Breast epithelium (tissue), 4 donors: ENCODE measurements around the gene NSMF. TPM values are rescaled to one million over a fixed set of nuclear protein-coding genes. Genes with fewer than 3 reads are reported as not detected.

Experiments used
- DNase-seq, 2 donors: peaks; one replicate each; pipeline ENCODE4 v3.0.0-alpha.2; 2019; ENCODE audit warnings: low spot score in 2 of 2
- H3K27ac ChIP-seq, 2 donors: fragments of 200-600 bp; sonication (generic) in 1 of 2; one replicate each; pipeline ENCODE4 v1.5.1; 2016 to 2019; ENCODE audit warnings: mild to moderate bottlenecking in 1 of 2
- H3K27me3 ChIP-seq, 2 donors: fragments of 200-600 bp; sonication (generic) in 1 of 2; one replicate each; pipeline versions ENCODE4 v1.5.1 to v1.6.0; 2017 to 2019; ENCODE audit warnings: control low read depth in 1 of 2, mild to moderate bottlenecking in 1 of 2
- H3K36me3 ChIP-seq: fragments of 200-600 bp; one replicate; pipeline ENCODE4 v1.5.1; 2019
- H3K4me1 ChIP-seq, 2 donors: fragments of 200-600 bp; sonication (generic); one replicate each; pipeline ENCODE4 v1.5.1; 2016 to 2019; ENCODE audit warnings: control low read depth in 1 of 2
- H3K4me3 ChIP-seq, 3 donors: fragments of 200-600 bp; sonication (generic); 1 replicate in 2 of 3; 2 replicates in 1 of 3; pipeline ENCODE4 v1.5.1; 2016 to 2019; ENCODE audit warnings: mild to moderate bottlenecking in 3 of 3, moderate library complexity in 2 of 3
- H3K9me3 ChIP-seq, 2 donors: fragments of 200-600 bp; sonication (generic) in 1 of 2; one replicate each; pipeline ENCODE4 v1.5.1; 2016 to 2019; ENCODE audit warnings: control low read depth in 1 of 2
- CTCF ChIP-seq, 3 donors: fragments of 450-650 bp; IDR thresholded peaks; one replicate each; pipeline ENCODE4 v1.5.1; 2016 to 2017; ENCODE audit warnings: antibody characterized with exemption in 3 of 3, mild to moderate bottlenecking in 3 of 3, moderate library complexity in 3 of 3
- POLR2A ChIP-seq: fragments of 450-650 bp; IDR thresholded peaks from one replicate; pipeline ENCODE4 v1.6.1; 2016; ENCODE audit warnings: antibody characterized with exemption, mild to moderate bottlenecking, moderate library complexity
- POLR2AphosphoS5 ChIP-seq, 3 donors: sonication (generic); formaldehyde crosslinking; IDR thresholded peaks; one replicate each; pipeline ENCODE4 v1.6.1; 2017; ENCODE audit warnings: antibody characterized with exemption in 3 of 3
- intact Hi-C: fragments of 100-400 bp; cut with DNase I; formaldehyde crosslinking; loops from one replicate; pipeline ENCODE4 v1.15.1; 2023; ENCODE audit warnings: low total_unique reads
- total RNA-seq, 3 donors: library from RNA; depleted of rRNA; stranded (reverse); fragments of >200 nt; gene quantifications; one replicate each; pipeline ENCODE4 v1.1.0, GENCODE V29; 2016

The NSMF gene
- total RNA-seq, 3 donors from 2014 or later, result 30.9 to 38.4 (median 37.4) TPM

DNA sequence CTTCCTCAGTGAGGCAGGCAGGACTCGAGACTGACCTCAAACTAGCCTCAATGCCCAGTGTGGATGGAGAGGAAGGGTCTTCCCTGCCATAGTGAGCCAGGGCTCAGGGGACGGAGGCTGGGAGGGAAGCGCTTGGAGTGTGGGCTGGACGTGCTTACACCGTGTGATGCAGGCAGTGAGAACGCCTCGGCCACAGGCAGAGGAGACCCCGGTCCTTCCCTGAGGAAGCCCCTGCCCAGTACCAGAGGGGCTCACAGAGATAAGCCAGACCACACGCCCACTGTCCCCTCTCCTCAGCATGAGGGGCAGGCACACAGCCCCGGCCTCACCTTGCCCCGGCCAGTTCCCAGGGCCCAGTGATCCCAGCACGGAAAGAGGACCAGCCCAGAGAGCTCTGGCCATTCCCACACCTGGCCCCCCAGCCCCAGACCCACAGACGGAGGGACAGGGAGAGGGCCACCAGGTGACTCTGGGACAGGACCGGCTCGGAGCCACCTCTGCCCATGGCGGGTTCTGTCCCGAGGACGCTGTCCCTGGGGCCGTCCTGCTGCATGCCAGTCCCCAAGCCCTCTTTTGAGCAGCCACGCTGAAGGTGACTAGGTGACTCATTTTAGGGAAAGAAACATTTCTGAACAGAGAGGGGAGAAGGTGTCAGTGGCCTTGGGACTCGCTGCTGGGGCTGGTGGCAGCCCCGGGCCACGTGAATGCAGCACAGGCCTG, 6.0 kb upstream of the NSMF start:
- Histone ChIP-seq H3K27me3 (no peaks in the 10 kb centered on the region), H3K4me1 (no peaks in the 10 kb centered on the region), H3K4me3 (no peak overlapping the region), H3K36me3 (no peaks in the 10 kb centered on the region), H3K9me3 (no peaks in the 10 kb centered on the region), H3K27ac (no peak overlapping the region)
- intact Hi-C loops, result no loop called here
- TF ChIP-seq POLR2AphosphoS5 (IDR thresholded peaks at IDR 0.05), result no peak
- no peak for TF ChIP-seq CTCF (IDR thresholded peaks at IDR 0.05)
- TF ChIP-seq POLR2A, result no peak
- no peak for DNase-seq

- intact Hi-C loops, result no loop called here
- Histone ChIP-seq H3K27me3 (no peaks in the 10 kb centered on the region), H3K4me3 (no peak overlapping the region), H3K4me1 (no peaks in the 10 kb centered on the region), H3K27ac (no peak overlapping the region), H3K36me3 (no peaks in the 10 kb centered on the region), H3K9me3 (no peaks in the 10 kb centered on the region)
- TF ChIP-seq POLR2A, result no peak
- TF ChIP-seq CTCF (IDR thresholded peaks at IDR 0.05), result no peak
- TF ChIP-seq POLR2AphosphoS5 (IDR thresholded peaks at IDR 0.05), result no peak
- no peak for DNase-seq
These were observed 5.3 kb upstream of the NSMF start for GRCh38 chr9:137464291-137464999.

GRCh38 chr9:137463931-137464290, 4.8 kb upstream of the NSMF start:
- Histone ChIP-seq H3K27ac (no peak overlapping the region), H3K36me3 (no peaks in the 10 kb centered on the region), H3K27me3 (no peaks in the 10 kb centered on the region), H3K4me1 (no peaks in the 10 kb centered on the region), H3K4me3 (no peak overlapping the region), H3K9me3 (no peaks in the 10 kb centered on the region)
- no peak for DNase-seq
- intact Hi-C loops, result no loop called here
- TF ChIP-seq POLR2A, result no peak
- TF ChIP-seq POLR2AphosphoS5 (IDR thresholded peaks at IDR 0.05), result no peak
- no peak for TF ChIP-seq CTCF (IDR thresholded peaks at IDR 0.05)

DNA sequence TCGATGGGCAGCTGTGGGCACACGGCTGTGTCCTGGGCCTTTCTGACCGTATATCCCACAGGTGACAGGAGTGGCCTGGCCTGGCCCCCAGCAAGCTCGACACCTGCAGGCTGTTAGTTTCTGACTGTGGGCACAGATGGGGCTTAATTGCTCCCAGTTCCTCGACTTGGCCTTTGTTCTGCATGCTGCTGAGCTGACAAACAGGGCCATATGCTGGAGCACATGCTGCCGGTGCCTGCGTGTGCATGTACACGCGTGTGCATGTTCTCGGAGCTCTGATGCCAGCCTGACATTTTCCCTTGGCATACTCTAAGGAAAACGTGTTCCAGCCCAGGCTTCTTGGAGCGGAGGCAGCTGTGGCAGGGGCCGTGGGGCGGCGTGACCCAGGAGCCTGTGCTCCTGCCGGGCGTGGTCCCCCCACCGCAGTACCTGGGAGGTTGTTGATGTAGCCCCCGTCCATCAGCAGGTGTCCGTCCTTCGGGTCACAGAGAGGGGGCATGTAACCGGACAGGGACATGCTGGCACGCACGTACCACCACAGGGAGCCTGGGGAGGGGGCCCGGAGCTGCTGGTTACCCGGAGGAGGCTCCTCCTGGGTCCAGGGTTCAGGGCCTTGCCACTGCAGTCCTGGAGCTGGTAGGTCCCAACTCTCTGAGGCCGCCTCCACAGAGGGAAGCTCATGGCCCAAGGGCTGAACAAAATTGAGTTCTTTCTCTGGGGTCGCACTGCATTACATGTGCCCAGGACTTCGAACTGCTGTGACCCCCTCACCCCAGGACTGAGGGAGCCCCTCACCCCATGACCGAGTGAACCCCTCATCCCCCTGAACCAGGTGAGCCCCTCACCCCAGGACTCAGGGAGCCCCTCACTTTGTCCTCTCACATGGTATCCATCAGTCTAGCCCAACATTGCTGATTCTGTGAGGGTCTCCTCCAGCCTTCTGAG, 4.1 kb upstream of the NSMF start:
- intact Hi-C loops, result no loop called here
- no peaks in the 10 kb centered on the region for H3K9me3 ChIP-seq
- TF ChIP-seq CTCF (IDR thresholded peaks at IDR 0.05), result no peak
- no peak for TF ChIP-seq POLR2AphosphoS5 (IDR thresholded peaks at IDR 0.05)

More for the DNA sequence above, 4.1 kb upstream of the NSMF start:
- H3K27me3 ChIP-seq, result no peaks in the 10 kb centered on the region
- no peak overlapping the region for H3K27ac ChIP-seq
- no peak overlapping the region for H3K4me3 ChIP-seq
- no peaks in the 10 kb centered on the region for H3K36me3 ChIP-seq
- H3K4me1 ChIP-seq, result no peaks in the 10 kb centered on the region
- DNase-seq, result no peak
